Bone marrow (tissue), 2 donors: ENCODE measurements around the gene TCEANC2.

Experiments
- DNase-seq, 2 donors: peaks; one replicate each; lab custom pipeline; 2025; lab: John Stamatoyannopoulos, UW

TCEANC2 gene

GRCh38 chr1:54114001-54114400 lies 60.6 kb downstream of the TCEANC2 start:
- DNase-seq, result no peak

GRCh38 chr1:54114955-54115354 lies 61.5 kb downstream of the TCEANC2 start:
- DNase-seq, result no peak

- no peak for DNase-seq
These were observed 62.1 kb downstream of the TCEANC2 start for GRCh38 chr1:54115520-54115919.

GRCh38 chr1:54117815-54118563 lies 64.6 kb downstream of the TCEANC2 start:
- no peak for DNase-seq

- DNase-seq, result no peak
These were observed 65.3 kb downstream of the TCEANC2 start for GRCh38 chr1:54118704-54119103.

GRCh38 chr1:54120018-54120697 lies 66.8 kb downstream of the TCEANC2 start:
- DNase-seq, result no peak

- DNase-seq, result no peak
These were observed 67.5 kb downstream of the TCEANC2 start for GRCh38 chr1:54120698-54121481.

- peak; percentile 18 to 75 for DNase-seq
These were observed 68.2 kb downstream of the TCEANC2 start for GRCh38 chr1:54121482-54122134.

- no peak for DNase-seq
These were observed 68.8 kb downstream of the TCEANC2 start for GRCh38 chr1:54122135-54122751.

GRCh38 chr1:54122992-54123391 lies 69.6 kb downstream of the TCEANC2 start:
- DNase-seq, result no peak

- no peak for DNase-seq
These were observed 71.1 kb downstream of the TCEANC2 start for GRCh38 chr1:54124472-54124871.

GRCh38 chr1:54124906-54125305 lies 71.5 kb downstream of the TCEANC2 start:
- no peak for DNase-seq

- DNase-seq, result no peak
These were observed 72.1 kb downstream of the TCEANC2 start for GRCh38 chr1:54125386-54126070.

GRCh38 chr1:54126271-54126815 lies 72.9 kb downstream of the TCEANC2 start:
- DNase-seq, result no peak

- DNase-seq, result no peak
These were observed 74.3 kb downstream of the TCEANC2 start for GRCh38 chr1:54127594-54128300.

GRCh38 chr1:54129858-54130257 lies 76.5 kb downstream of the TCEANC2 start:
- DNase-seq, result no peak

GRCh38 chr1:54131419-54131818 lies 78.0 kb downstream of the TCEANC2 start:
- no peak for DNase-seq

- no peak for DNase-seq
These were observed 79.1 kb downstream of the TCEANC2 start for GRCh38 chr1:54132495-54132894.

- DNase-seq, result no peak
These were observed 80.9 kb downstream of the TCEANC2 start for GRCh38 chr1:54134295-54134694.

GRCh38 chr1:54135436-54136120 lies 82.2 kb downstream of the TCEANC2 start:
- no peak for DNase-seq
